Measurements from ENCODE around the gene KIF3B.

DNA sequence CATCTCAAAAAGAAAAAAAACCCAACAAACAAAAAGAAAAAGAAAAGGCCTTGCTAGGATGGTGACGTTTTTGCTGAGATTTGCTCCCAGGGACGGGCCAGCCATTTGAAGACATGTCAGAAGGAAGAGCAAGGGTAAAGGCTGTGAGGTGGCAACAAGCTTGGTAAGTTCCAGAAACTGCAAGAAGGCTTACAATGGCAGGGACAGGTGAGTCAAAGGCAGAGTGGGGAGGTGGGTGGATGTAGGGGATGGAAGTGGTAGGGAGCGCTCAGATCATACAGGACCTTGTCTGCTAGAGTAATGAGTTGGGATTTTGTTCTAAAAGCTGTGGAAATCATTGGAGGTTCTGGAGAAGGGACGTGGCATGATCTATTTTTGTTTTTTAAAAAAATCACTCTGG lies 4.3 kb downstream of the KIF3B start:
- no peak for TF ChIP-seq YY1 (IDR thresholded peaks at IDR 0.05; ENCODE audit: low read depth, low read length)
- TF ChIP-seq SIN3A (IDR thresholded peaks at IDR 0.05; ENCODE audit: low read depth, low read length): no peak
- no peak for TF ChIP-seq JUND (IDR thresholded peaks at IDR 0.05; ENCODE audit: low read depth, low read length)
- TF ChIP-seq POLR2A (IDR thresholded peaks at IDR 0.05; ENCODE audit: low read depth, low read length): no peak
- no peak for TF ChIP-seq NR2C2 (IDR thresholded peaks at IDR 0.05; ENCODE audit: borderline replicate concordance, control insufficient read depth, insufficient read length, low read depth)
- TF ChIP-seq, protein P1, sequence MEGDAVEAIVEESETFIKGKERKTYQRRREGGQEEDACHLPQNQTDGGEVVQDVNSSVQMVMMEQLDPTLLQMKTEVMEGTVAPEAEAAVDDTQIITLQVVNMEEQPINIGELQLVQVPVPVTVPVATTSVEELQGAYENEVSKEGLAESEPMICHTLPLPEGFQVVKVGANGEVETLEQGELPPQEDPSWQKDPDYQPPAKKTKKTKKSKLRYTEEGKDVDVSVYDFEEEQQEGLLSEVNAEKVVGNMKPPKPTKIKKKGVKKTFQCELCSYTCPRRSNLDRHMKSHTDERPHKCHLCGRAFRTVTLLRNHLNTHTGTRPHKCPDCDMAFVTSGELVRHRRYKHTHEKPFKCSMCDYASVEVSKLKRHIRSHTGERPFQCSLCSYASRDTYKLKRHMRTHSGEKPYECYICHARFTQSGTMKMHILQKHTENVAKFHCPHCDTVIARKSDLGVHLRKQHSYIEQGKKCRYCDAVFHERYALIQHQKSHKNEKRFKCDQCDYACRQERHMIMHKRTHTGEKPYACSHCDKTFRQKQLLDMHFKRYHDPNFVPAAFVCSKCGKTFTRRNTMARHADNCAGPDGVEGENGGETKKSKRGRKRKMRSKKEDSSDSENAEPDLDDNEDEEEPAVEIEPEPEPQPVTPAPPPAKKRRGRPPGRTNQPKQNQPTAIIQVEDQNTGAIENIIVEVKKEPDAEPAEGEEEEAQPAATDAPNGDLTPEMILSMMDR (IDR thresholded peaks at IDR 0.05 in 2 of 3, conservative IDR thresholded peaks at IDR 0.05 in 1 of 3; ENCODE audit: control insufficient read depth in 2 of 3, extremely low read depth in 1 of 3, insufficient read depth in 1 of 3, low read depth in 3 of 3, low read length in 3 of 3): no peak
- no peak for TF ChIP-seq EZH2 (IDR thresholded peaks at IDR 0.05; ENCODE audit: borderline replicate concordance, control insufficient read depth, low read depth, low read length)
- no peak for TF ChIP-seq MYC (IDR thresholded peaks at IDR 0.05; ENCODE audit: insufficient read depth, insufficient read length, insufficient replicate concordance, low read length, severe bottlenecking)
